OCI-LY1 (cell line): ENCODE data around the gene KCNK16.

Source experiments
- H2AFZ ChIP-seq: fragments of 200-600 bp; sonication (generic), shearing (Covaris generic); 2 replicates; pipeline ENCODE4 v1.6.0; 2014; ENCODE audit warnings: antibody characterized with exemption, mild to moderate bottlenecking, low read length
- H3F3A ChIP-seq: fragments of 200-600 bp; sonication (generic), shearing (Covaris generic); 2 replicates; pipeline ENCODE4 v1.6.0; 2014; ENCODE audit warnings: mild to moderate bottlenecking, antibody characterized with exemption, low read length, moderate library complexity; ENCODE audit not compliant: insufficient read depth
- H3K27ac ChIP-seq: fragments of 200-600 bp; sonication (generic); 2 replicates; pipeline ENCODE4 v1.5.1; 2014; ENCODE audit warnings: low read length, mixed run types, mild to moderate bottlenecking, low read depth; ENCODE audit not compliant: poor library complexity, severe bottlenecking
- H3K27me3 ChIP-seq: fragments of 200-600 bp; sonication (generic); 2 replicates; pipeline ENCODE4 v1.6.0; 2014; ENCODE audit warnings: antibody characterized with exemption, mild to moderate bottlenecking, low read length, moderate library complexity; ENCODE audit not compliant: insufficient read depth
- H3K36me3 ChIP-seq: fragments of 200-600 bp; sonication (generic); 2 replicates; pipeline ENCODE4 v1.6.1; 2014; ENCODE audit warnings: mild to moderate bottlenecking, antibody characterized with exemption, low read length, moderate library complexity, mixed read lengths; ENCODE audit not compliant: insufficient read depth
- H3K4me1 ChIP-seq: fragments of 200-600 bp; sonication (generic); 2 replicates; pipeline ENCODE4 v1.5.1; 2014; ENCODE audit warnings: mild to moderate bottlenecking, low read length, moderate library complexity; ENCODE audit not compliant: insufficient read depth, severe bottlenecking
- H3K4me2 ChIP-seq: fragments of 200-600 bp; sonication (generic), shearing (Covaris generic); 2 replicates; pipeline ENCODE4 v1.6.1; 2014; ENCODE audit warnings: low read length
- H3K4me3 ChIP-seq: fragments of 200-600 bp; sonication (generic); 2 replicates; pipeline ENCODE4 v1.5.1; 2014; ENCODE audit warnings: low read length, low read depth, mild to moderate bottlenecking, mixed read lengths; ENCODE audit not compliant: poor library complexity, severe bottlenecking
- H3K79me2 ChIP-seq: fragments of 200-600 bp; shearing (Covaris generic); 2 replicates; pipeline ENCODE4 v1.6.1; 2016; ENCODE audit warnings: mixed run types, low read length, mixed read lengths; ENCODE audit not compliant: insufficient read depth
- H3K9ac ChIP-seq: fragments of 200-600 bp; sonication (generic), shearing (Covaris generic); 2 replicates; pipeline ENCODE4 v1.6.1; 2014; ENCODE audit warnings: mild to moderate bottlenecking, low read length, mixed read lengths
- H3K9me2 ChIP-seq: fragments of 200-600 bp; sonication (generic), shearing (Covaris generic); 2 replicates; pipeline ENCODE4 v1.6.1; 2014; ENCODE audit warnings: low read depth, mild to moderate bottlenecking, low read length, mixed read lengths
- H3K9me3 ChIP-seq: fragments of 200-600 bp; shearing (Covaris generic); 2 replicates; pipeline ENCODE4 v1.6.1; 2014; ENCODE audit warnings: low read length, mixed read lengths
- H4K20me1 ChIP-seq: fragments of 200-600 bp; sonication (generic), shearing (Covaris generic); 2 replicates; pipeline ENCODE4 v1.6.0; 2016; ENCODE audit warnings: mild to moderate bottlenecking, low read length; ENCODE audit not compliant: insufficient read depth
- CTCF ChIP-seq: fragments of 200-600 bp; sonication (generic), shearing (Covaris generic); IDR thresholded peaks from 2 replicates; pipeline ENCODE4 v1.5.1; 2017; ENCODE audit warnings: mild to moderate bottlenecking, antibody characterized with exemption, low read length, moderate library complexity, mixed read lengths
- EZH2 ChIP-seq: fragments of 200-600 bp; sonication (generic), shearing (Covaris generic); IDR thresholded peaks from 2 replicates; pipeline ENCODE4 v1.8.0; 2017; ENCODE audit warnings: borderline replicate concordance, mixed run types, mild to moderate bottlenecking, antibody characterized with exemption, low read length, moderate library complexity, mixed read lengths

Gene KCNK16

GRCh38 chr6:39321761-39322160, 741 bp downstream of the KCNK16 start:
- H3K4me1 ChIP-seq = no peaks in the 10 kb centered on the region
- H3K79me2 ChIP-seq = no peaks in the 10 kb centered on the region
- H3K9ac ChIP-seq = no peak overlapping the region
- no peaks in the 10 kb centered on the region for H3K36me3 ChIP-seq
- no peaks in the 10 kb centered on the region for H3K9me2 ChIP-seq
- TF ChIP-seq EZH2 = no peak
- H3K4me2 ChIP-seq = no peak overlapping the region
- no peak overlapping the region for H2AFZ ChIP-seq
- no peak overlapping the region for H3K27ac ChIP-seq
- no peak overlapping the region for H3K4me3 ChIP-seq
- no peaks in the 10 kb centered on the region for H3K27me3 ChIP-seq
- H4K20me1 ChIP-seq = no peaks in the 10 kb centered on the region
- H3F3A ChIP-seq = no peaks in the 10 kb centered on the region
- H3K9me3 ChIP-seq = no peaks in the 10 kb centered on the region

- no peak overlapping the region for H3K4me3 ChIP-seq
- no peaks in the 10 kb centered on the region for H3K4me1 ChIP-seq
- no peaks in the 10 kb centered on the region for H3F3A ChIP-seq
- H4K20me1 ChIP-seq = no peaks in the 10 kb centered on the region
- no peak overlapping the region for H3K9ac ChIP-seq
- no peaks in the 10 kb centered on the region for H3K9me2 ChIP-seq
- H3K27ac ChIP-seq = no peak overlapping the region
- H3K4me2 ChIP-seq = no peak overlapping the region
- TF ChIP-seq EZH2 (no peak), CTCF (no peak)
- no peaks in the 10 kb centered on the region for H3K9me3 ChIP-seq
- H3K79me2 ChIP-seq = no peaks in the 10 kb centered on the region
- H3K27me3 ChIP-seq = no peaks in the 10 kb centered on the region
- H3K36me3 ChIP-seq = no peaks in the 10 kb centered on the region
- H2AFZ ChIP-seq = no peak overlapping the region
Measured at GRCh38 chr6:39320363-39320984, 2.0 kb downstream of the KCNK16 start.

- H3K4me1 ChIP-seq = no peaks in the 10 kb centered on the region
- TF ChIP-seq EZH2 (no peak), CTCF (no peak)
- H3K9me3 ChIP-seq = no peaks in the 10 kb centered on the region
- H3K9me2 ChIP-seq = no peaks in the 10 kb centered on the region
- H3K4me2 ChIP-seq = no peak overlapping the region
- no peaks in the 10 kb centered on the region for H3F3A ChIP-seq
- no peaks in the 10 kb centered on the region for H3K79me2 ChIP-seq
- no peak overlapping the region for H2AFZ ChIP-seq
- H3K9ac ChIP-seq = no peak overlapping the region
- H4K20me1 ChIP-seq = no peaks in the 10 kb centered on the region
- no peaks in the 10 kb centered on the region for H3K27me3 ChIP-seq
- no peaks in the 10 kb centered on the region for H3K36me3 ChIP-seq
- H3K4me3 ChIP-seq = no peak overlapping the region
- no peak overlapping the region for H3K27ac ChIP-seq
Measured at GRCh38 chr6:39319621-39320362, 2.7 kb downstream of the KCNK16 start.
